Muscle of back (tissue), 11 donors: ENCODE results near the gene MCF2L2. TPM values are rescaled to one million over a fixed set of nuclear protein-coding genes. Genes with fewer than 3 reads are reported as not detected.
A peak's percentile ranks its signal among the peaks of the same experiment; 100 is the strongest.

Source experiments
- DNase-seq, 3 donors: peaks; one replicate each; pipeline versions ENCODE4 v3.0.0 to v3.0.0-alpha.2; 2013
- polyA plus RNA-seq, 10 donors: library from polyadenylated mRNA; unstranded; fragments of 120-200 nt; gene quantifications; one replicate each; pipeline ENCODE4 v1.2.1, GENCODE V29; 2013; ENCODE audit not compliant: insufficient read length in 10 of 10

The MCF2L2 gene
- polyA plus RNA-seq, 10 donors = 0.16 to 0.65 (median 0.39) TPM

DNA sequence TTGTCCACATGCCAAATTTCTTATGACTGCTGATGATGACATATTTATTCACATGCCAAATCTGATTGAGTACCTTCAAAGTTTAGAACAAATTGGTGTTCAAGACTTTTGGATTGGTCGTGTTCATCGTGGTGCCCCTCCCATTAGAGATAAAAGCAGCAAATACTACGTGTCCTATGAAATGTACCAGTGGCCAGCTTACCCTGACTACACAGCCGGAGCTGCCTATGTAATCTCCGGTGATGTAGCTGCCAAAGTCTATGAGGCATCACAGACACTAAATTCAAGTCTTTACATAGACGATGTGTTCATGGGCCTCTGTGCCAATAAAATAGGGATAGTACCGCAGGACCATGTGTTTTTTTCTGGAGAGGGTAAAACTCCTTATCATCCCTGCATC, 158.1 kb downstream of the MCF2L2 start:
- no peak for DNase-seq

DNA sequence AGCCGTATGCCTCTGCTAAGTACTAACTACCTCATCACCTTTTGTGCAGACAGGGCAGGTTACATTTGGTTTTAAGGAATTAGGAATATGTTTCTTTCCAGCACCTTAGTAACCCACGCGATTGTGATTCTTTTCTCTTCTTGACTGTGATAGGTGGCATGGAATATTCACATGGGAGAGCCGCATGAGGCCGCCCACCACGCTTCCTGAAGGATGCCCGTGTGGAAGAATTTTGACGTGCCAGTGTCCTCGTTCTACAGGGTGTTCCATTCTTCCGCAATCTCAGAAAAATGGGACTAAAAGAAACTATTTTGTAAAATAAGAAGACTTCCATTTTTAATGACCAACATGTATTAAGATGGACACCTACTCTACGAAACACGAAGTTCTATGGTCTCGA, 159.1 kb downstream of the MCF2L2 start:
- DNase-seq = no peak

DNA sequence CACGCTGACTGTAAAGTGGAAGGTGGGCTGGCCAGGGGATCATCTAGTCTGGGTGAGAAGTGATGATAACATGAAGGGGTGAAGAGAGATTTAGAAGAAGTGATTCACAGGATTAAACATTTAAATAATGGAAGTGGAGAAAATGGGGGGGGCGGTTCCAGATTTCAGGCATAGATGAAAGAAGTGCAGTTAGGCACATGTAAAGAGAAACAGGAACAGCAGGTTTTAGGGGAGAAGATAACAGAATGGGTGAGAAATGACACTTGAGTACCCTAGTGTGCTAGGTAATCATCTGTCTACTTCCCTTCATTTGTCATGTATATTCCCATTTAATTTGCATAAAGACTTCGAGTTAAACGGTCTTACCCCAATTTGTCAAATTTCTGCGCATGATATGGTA, 160.1 kb downstream of the MCF2L2 start:
- no peak for DNase-seq

DNA sequence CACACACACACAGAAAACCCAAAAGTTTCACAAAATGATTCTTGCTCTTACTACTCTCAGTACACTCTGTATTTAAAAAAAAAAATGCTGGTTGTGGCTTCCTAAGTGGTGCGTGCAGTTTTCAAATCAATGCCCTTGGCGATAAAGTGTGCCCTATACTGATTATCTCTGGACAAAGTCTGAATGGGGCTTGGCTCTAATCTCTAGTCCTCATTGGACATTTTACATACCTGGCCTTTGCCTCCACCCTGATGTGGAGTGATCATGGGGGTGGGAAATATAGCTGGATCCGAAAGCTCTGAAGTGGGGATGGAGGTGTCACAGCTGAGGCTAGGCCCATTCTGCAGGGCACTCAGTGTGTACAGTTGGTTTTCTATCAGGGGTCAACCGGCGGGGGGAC, 161.3 kb downstream of the MCF2L2 start:
- DNase-seq = no peak

DNA sequence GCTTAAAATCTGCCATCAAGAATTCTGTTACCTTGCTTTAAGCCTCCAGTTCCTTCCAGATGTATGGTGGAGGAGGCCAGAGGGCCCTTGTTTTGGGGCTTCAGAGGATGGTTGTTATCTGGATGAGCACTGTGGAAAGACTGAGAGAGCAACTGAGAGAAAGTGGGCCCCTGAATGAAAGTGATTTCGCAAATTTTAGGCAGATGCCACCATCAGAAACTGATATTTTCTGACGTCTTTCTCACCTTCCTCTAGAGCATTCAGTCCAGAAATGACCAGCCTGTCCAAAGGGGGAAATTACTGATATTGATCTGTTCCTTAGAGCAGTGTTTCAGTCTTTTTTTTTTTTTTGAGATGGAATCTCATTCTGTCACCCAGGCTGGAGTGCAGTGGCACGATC, 162.0 kb downstream of the MCF2L2 start:
- DNase-seq = no peak

DNA sequence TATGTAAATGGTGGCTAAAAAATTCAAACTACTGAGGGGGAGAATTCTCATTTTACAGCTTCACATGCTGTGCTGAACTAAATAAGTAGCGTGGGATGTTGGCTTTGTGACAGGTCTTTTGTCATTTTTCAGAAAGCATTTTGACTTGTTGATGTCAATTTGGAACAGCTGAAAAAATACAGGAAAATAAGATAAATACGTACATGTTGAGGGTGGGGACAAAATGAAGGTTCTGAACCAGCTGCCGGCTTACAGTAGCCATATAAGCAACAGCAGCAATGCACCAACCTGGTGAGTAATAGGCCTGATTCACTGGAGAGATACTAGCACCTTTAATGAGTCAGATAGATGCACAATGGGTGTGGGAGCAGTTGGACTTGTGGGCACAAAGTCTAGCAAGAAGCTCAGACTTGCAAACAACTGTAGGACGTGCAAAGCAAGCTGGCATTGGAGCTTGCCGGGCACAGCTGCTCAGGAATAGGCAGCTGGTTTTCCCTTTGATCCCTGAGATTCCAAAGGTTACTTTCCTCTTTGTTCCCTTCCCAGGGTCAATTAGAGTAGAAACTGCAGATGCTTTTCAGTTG, 162.5 kb downstream of the MCF2L2 start:
- DNase-seq = peak in 2 of 3 donors; percentile 44 to 48

DNA sequence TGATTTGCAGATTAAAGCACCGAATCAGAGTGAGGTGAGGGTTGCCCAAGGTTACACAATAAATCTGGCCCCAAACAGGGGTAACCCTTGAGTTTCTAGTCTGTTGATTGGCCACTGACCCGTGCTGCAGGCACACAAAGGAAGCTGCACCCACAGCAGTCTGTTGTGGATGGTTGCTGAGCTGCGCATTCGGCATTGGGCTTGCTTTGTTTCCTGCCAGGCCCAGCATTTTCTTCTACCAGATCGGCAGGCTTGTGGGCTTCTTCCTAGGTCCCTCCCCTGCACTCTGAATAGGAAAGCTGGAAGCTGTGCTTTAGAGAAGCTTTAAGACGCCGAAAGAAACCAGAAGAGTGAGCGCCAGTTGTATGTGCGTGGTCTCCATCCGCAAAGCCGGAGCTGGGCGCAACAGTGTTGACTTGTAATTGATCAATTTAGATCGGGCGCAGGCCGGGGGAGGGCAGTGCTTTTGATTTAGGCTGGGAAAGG, 163.2 kb downstream of the MCF2L2 start:
- DNase-seq = peak in 1 of 3 donors; percentile 63

DNA sequence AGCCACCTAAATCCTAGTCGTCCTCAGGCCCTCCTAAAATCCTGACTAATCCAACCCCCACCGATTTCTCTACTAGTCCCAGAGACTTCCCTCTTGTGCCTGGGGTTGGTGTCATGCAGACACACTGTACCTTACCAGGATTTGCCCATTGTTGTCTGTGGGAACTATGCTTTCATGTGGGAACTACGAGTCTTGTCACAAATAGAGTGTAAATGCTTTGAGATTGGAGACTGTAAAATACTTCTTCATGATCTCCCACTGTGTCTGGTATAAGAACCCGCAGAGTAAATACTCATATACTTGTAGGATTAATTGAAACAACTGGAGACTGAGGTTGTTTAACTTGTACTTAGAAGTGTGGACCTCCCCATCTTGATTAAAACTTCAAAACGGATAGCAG, 164.2 kb downstream of the MCF2L2 start:
- DNase-seq = no peak

DNA sequence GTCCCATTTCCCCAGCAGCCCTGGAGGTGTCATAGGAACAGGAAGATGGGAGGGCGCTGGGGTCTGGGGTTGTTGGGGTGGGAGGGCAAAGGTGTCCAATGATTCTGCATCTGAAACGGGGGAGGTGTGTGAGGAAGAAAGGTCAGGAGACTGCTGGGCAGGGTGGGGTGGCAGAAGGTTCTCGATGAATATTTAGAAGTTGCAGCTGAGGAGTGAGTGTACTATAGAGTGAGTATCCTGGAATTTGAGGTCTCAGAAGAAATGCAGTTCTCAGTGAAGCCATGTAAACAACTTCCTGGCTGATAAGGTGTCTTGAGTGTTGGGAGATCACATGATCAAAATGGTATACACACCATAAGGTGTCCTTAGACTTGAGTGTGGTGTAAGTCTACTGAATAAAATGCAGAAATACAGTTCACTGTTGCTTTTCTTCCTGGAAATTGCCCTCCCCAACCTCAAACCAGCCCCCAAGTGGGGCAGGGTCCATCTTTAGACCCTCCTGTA, 165.5 kb downstream of the MCF2L2 start:
- DNase-seq = no peak

DNA sequence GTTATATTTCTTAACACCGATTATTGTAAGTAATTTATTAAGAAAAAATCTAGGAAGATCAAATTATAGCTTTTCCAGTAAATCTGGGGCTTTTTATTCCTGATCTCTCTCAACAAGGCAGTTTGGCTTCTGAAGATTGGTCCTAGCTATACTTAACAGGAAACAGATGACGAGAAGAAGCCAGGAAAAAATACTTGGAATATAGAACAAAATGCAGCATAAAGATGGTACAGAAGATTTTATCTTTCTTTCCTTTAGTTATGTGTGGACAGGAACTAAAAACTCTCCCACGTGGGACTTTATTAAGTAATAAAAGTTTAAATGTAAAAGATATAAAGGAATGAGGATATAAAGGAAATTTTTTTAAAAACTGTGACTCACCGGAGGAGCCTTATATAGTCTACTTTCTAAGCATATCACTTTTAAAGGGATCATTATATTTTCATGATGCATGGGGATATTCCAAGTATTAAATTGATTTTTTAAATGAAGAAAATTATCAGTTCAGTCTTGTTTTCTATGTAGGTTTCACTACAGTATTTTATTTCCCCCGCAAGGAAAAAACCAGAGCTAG, 167.2 kb downstream of the MCF2L2 start:
- peak in 1 of 3 donors; percentile 49 for DNase-seq

DNA sequence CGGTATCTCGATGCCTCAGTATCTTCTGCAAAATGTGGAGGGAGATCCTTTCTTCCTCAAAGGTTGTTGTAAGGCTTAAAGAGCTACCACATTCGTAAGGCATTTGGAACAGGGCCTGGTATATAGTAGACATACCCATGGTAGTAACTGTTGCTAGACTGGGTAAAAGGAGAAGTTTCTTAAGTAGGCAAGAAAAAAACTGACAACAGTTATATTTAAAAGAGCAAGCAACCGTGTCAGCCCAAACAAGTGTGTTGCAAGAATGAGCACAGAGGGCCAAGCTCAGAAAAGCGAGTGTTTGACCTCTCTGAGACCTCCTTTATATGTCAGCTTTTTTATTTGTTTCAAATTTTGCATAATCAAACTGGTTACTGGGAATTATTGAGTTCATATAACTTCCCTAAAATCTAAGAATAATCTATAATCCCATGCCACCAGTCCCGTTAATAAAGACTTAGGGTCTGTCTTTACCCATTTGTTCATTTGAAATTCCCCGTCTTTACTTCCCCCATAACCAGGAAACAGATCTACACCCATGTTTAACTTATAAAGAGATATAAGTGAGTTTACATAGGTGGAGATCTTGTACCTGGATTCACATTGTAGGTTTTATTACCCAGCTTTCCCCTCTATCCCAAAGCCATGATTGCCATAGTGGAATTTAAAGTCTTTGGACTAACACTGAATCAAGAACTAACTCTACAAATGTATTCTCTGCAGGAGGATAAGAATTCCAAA, 168.1 kb downstream of the MCF2L2 start:
- DNase-seq = peak in 1 of 3 donors; percentile 30

DNA sequence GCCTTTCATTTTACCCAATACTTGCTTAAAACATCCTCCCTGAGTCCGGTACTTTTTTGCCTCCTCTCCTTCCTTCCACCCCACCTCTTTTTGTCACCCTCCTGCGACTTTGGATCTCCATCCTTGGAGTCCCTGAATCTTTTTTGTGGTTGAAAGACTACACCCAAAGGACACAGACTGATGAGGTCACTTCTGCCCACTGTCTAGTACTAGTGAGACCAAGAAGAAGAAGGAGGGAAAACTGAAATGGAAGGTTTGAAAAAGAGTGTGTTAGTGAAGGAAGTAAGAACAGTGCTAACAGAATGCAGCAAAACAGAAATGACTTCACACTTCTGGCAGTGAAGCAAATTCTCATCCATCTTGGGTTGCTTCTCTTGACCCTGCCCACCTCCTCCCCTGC, 168.8 kb downstream of the MCF2L2 start:
- no peak for DNase-seq

DNA sequence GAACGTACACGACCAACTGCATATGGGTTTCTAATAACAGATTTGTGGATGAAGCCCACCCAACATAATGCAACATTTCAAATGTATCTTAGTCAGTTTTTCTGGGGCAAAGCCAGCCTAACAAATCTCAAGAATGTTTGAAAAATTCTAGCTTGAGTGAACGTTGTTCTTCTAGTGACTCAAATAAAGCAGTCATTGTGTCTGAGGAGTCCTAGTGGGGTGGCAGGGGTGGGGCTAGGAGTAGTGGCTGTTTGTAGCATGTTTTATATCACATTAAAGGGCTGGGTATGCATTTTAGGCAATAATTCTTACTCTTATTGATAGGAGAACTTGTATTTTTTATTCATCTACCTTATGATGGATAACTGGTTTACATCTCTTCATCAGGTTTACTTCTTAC, 169.3 kb downstream of the MCF2L2 start:
- no peak for DNase-seq

DNA sequence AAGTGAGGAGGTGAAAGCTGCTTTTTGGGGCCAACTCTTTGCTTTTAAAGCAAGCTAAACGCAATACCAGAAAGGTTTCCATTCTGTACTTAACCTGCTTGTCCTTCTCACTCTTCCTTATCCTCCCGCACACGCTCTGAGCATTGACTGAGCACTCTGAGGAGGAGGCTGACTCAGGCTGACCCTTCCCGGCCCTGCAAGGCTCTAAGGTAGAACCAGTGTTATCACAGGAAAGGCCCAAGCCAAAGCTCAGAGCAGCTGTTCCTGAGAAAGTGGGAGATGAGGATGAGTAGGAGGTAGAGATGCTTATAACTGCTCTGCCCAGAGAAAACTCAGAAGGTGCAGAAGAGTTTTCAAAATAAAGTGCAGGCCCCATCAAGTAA, 173.1 kb downstream of the MCF2L2 start:
- DNase-seq = peak in 1 of 3 donors; percentile 28

DNA sequence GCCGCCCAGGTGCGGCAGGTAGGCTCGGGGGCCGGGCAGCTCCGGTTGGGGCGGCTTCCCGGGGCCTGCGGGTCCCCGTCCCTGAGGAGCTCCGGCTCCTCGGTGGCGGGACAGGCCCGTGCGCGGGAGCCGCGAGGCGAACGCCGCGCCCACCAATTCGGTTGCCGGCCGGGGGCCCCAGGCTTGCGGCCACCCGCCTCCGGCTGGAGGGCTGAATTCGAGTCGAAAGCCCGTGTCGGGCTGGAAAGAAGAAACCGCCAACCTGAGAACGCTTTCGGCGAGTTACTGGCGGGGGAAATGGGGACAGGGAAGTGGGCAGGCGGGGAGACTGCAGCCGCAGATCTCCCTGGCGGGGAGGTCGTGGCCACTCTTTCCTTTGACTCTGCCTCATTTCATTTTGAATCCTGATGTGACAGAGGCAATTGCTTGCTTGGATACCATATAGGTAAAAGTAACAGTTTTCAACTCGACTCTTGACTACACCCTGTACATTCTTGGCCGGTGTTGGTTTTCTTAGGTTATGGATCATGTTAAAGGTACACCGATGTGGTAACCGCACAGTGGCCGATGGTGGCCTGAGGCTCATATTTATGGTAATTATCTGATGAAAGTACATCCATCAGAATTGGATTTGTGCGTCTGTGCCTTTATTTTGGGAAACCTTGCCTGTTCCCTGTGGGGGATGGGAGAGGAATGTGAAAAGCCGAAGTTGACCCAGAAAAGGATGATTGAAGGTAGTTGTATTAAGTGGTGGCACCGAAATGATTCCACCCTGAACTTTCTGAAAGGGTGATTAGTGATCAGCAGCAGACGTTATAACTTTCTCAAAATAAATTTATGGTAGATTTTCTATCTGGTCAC, 173.7 kb downstream of the MCF2L2 start:
- no peak for DNase-seq

DNA sequence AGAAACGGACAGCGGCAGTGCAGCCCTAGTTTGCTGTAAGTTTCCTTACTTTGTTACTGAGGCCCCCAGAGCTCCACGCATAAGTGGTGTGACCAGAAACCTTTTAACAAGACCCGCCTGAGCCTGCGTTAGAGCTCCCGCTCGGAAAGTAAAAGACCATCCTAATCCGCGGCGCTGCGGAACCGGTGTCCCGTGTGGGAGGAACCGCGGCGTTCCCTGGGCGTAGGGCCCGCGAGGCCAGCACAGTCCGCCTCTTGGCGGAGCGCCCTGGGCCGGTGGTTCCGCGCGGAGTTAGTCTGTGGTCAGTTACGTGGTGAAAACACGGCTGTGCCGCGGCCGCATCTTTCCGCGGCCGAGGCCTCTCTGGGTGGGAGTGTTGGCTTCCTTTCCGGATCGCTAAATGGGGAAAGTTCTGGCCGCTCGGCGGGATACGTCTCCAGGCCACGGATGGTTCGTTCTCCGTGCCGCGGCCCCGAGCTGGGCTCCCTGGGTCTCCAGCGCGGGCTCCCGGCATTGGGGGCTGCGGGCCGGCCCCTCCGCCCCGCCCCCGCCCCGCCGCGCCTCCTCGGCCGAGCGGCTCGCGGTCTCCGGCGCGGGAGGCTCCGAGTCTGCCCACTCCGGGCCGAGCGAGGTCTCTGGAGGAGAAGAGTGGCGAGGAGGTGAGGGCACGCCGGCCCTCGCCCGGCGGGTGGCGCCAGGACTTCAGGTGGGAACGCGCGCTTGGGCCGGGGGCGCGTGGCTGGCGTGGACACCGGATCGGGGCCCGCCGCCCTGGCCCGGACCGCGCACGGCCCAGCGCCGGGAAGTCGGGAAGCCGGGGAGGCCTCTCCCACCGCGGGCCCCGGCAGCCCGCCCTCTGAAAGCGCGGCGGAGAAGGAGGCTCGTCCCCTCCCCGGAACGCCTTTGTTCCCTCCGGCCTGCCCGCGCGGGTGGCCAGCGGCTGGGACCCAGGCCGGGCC, 174.6 kb downstream of the MCF2L2 start:
- DNase-seq = peak in 2 of 3 donors; percentile 76 to 88

DNA sequence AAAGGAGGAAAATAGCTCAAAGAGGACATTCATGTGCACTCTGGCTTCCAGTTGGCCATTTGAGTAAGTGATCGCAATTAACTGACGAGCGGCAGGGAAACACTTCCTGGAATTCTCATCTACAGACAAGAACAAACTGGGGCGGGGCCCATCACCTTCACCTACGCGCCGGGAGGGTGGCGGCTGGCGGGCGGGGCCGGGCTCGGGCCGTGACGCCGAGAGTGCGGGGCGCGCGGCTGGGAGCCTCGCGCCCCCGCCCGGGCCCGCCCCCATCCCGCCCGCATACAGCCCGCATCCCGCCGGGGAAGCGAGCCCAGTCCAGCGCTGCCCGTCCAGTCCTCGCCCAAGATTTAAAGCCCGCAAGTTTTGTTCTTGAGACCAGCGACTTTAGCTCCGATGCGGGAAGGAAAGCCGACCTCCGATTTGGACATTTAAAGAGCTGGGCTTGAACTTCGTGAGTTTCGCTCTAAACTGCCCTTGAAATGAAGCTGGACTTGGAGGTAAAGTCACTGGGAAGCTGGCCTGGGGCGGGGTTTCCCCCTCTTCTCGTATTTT, 175.4 kb downstream of the MCF2L2 start, which contains the start of gene B3GNT5:
Gene B3GNT5 (plus strand): TSS at position 281 of the 555 bp plus-strand sequence. CDS start 16,546 bp downstream, outside the sequence.
- no peak for DNase-seq

DNA sequence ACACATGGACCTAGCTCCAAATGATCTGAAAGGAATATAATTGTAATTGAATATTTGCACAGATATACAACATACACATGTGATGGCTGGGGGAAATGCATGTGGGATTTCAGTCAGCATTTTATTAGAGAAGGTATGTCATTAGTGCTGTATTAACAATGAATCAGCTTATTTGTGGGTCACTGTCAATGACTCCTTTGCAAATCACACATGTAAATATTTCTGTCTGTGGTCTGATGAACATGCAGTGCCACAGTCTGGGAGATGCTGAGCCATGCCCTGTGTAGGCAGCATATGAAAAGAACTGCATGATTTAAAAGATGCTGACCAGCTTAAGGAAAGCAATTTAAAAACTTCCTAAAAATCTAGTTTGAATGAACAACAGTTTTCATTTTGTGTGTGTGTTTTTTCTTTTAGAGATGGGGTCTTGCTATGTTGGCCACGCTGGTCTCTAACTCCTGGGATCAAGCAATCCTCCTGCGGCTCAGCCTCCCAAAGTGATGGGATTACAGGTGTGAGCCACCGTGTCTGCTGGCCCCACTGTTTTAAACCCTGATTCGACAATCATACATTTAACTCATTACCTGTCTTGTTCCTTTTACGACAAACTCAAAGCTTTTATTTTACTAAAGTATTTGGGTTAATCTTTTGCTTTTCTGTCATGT, 176.2 kb downstream of the MCF2L2 start:
- no peak for DNase-seq

DNA sequence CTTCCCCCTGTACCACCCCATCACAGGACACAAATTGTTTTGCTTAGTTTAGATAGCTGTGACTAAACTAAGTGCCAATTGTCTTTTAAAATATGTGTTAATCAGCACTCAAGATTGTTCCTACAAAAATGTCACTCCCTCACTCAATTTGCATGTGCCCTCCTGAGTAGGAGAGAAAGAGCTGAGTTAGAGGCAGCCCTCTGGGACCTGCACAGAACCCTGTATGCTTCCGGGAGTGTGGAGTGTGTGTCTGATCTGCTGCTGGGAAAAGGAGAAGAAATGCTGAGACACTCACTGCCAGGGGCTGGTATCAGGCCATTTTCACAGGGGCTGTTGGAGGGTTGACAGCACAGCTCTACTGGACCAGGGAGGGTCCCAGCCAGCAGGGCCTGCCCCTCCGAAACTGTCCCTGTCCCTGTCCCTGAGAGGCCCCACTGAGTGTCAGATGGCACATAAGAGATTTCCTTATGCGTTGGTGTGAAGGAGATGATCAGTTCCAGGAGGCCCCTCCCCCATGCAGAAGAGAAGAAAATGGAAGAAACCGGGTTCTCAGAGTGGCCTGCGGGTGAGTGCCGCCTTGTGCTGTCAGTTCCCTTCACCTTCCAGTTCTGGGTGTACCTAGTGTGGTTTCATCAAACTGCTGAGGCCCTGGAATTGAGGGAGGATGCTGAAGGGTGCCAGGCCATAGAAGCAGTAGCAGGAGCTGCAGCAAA, 179.3 kb downstream of the MCF2L2 start:
- DNase-seq = no peak
